CD14-positive monocyte (primary cell): Measurements from ENCODE around the gene SENP2. TPM values are rescaled to one million over a fixed set of nuclear protein-coding genes. Genes with fewer than 3 reads are reported as not detected.

Experiments
- DNase-seq, 3 donors: peaks; one replicate each; pipeline ENCODE4 v3.0.0-alpha.2; 2011 to 2022
- H2AFZ ChIP-seq: 2 replicates; pipeline ENCODE4 v1.6.0; 2012; ENCODE audit warnings: mild to moderate bottlenecking, low read depth, low read length, inconsistent platforms; ENCODE audit not compliant: insufficient read depth, poor library complexity, severe bottlenecking
- H3K27ac ChIP-seq, 2 donors: 1 replicate in 1 of 2; 2 replicates in 1 of 2; pipeline ENCODE4 v1.5.1; 2012 to 2013; ENCODE audit warnings: low read length in 2 of 2, control low read depth in 1 of 2, inconsistent platforms in 1 of 2, low read depth in 1 of 2, mild to moderate bottlenecking in 1 of 2
- H3K27me3 ChIP-seq, 2 donors: one replicate each; pipeline versions ENCODE4 v1.6.0 to v1.6.1; 2011 to 2013; ENCODE audit warnings: low read length in 2 of 2; ENCODE audit not compliant: control insufficient read depth in 2 of 2, insufficient read depth in 2 of 2
- H3K36me3 ChIP-seq, 2 donors: replicated peaks in 1 of 2; 1 replicate in 1 of 2; 2 replicates in 1 of 2; pipeline versions ENCODE4 v1.5.1 to v1.6.1; 2012 to 2013; ENCODE audit warnings: low read length in 2 of 2, control low read depth in 1 of 2, inconsistent platforms in 1 of 2, mild to moderate bottlenecking in 1 of 2; ENCODE audit not compliant: insufficient read depth in 2 of 2, control insufficient read depth in 1 of 2
- H3K4me1 ChIP-seq, 2 donors: 1 replicate in 1 of 2; 2 replicates in 1 of 2; pipeline versions ENCODE4 v1.5.1 to v1.6.1; 2012 to 2013; ENCODE audit warnings: low read length in 2 of 2, control low read depth in 1 of 2, inconsistent platforms in 1 of 2, mild to moderate bottlenecking in 1 of 2, moderate library complexity in 1 of 2; ENCODE audit not compliant: insufficient read depth in 2 of 2, control insufficient read depth in 1 of 2
- H3K4me2 ChIP-seq: replicated peaks from 2 replicates; pipeline ENCODE3; 2012; ENCODE audit warnings: low read length, moderate library complexity, mild to moderate bottlenecking; ENCODE audit not compliant: poor library complexity, severe bottlenecking; ENCODE audit errors: extremely low read depth
- H3K4me3 ChIP-seq, 3 experiments: fragments of 200-600 bp in 1 of 3; sonication (generic) in 1 of 3; replicated peaks in 1 of 3; 1 replicate in 2 of 3; 2 replicates in 1 of 3; pipeline ENCODE4 v1.5.1; 2011 to 2013; ENCODE audit warnings: low read length in 3 of 3, mild to moderate bottlenecking in 3 of 3, control low read depth in 2 of 3, low read depth in 2 of 3, inconsistent platforms in 1 of 3, moderate library complexity in 1 of 3
- H3K79me2 ChIP-seq: 2 replicates; pipeline ENCODE4 v1.6.0; 2012; ENCODE audit warnings: mild to moderate bottlenecking, control low read depth, inconsistent platforms, low read length, moderate library complexity; ENCODE audit not compliant: insufficient read depth
- H3K9ac ChIP-seq: 2 replicates; pipeline ENCODE4 v1.6.0; 2017; ENCODE audit warnings: low read length, mild to moderate bottlenecking; ENCODE audit not compliant: insufficient read depth, poor library complexity, severe bottlenecking
- H3K9me3 ChIP-seq, 2 donors: replicated peaks in 1 of 2; 1 replicate in 1 of 2; 2 replicates in 1 of 2; pipeline versions ENCODE4 v1.5.1 to v1.6.1; 2012 to 2013; ENCODE audit warnings: low read length in 2 of 2, control low read depth in 1 of 2; ENCODE audit not compliant: control insufficient read depth in 1 of 2, insufficient read depth in 1 of 2
- H4K20me1 ChIP-seq: 2 replicates; pipeline ENCODE4 v1.6.0; 2012; ENCODE audit warnings: mild to moderate bottlenecking, low read length, control low read depth, moderate library complexity; ENCODE audit not compliant: insufficient read depth
- H3K27ac Mint-ChIP-seq, 7 donors: one replicate each; pipeline ENCODE4 v1.8.0; 2020; ENCODE audit warnings: mild to moderate bottlenecking in 7 of 7, mixed read lengths in 7 of 7, moderate library complexity in 6 of 7, inconsistent platforms in 2 of 7
- H3K27me3 Mint-ChIP-seq, 3 donors: one replicate each; pipeline ENCODE4 v1.8.0; 2021 to 2022; ENCODE audit warnings: low read depth in 3 of 3, mild to moderate bottlenecking in 3 of 3, mixed read lengths in 3 of 3, moderate library complexity in 3 of 3, inconsistent platforms in 1 of 3
- H3K36me3 Mint-ChIP-seq, 2 donors: one replicate each; pipeline ENCODE4 v1.8.0; 2020; ENCODE audit warnings: mixed read lengths in 2 of 2, inconsistent platforms in 1 of 2, mild to moderate bottlenecking in 1 of 2
- H3K4me1 Mint-ChIP-seq: one replicate; pipeline ENCODE4 v1.8.0; 2020; ENCODE audit warnings: mild to moderate bottlenecking, mixed read lengths
- H3K4me3 Mint-ChIP-seq, 2 donors: one replicate each; pipeline ENCODE4 v1.8.0; 2020; ENCODE audit warnings: mild to moderate bottlenecking in 2 of 2, mixed read lengths in 2 of 2, moderate library complexity in 1 of 2
- H3K9me3 Mint-ChIP-seq, 7 donors: one replicate each; pipeline ENCODE4 v1.8.0; 2020 to 2022; ENCODE audit warnings: mixed read lengths in 7 of 7, mild to moderate bottlenecking in 6 of 7, moderate library complexity in 6 of 7, inconsistent platforms in 2 of 7
- WGBS: methylation state at CpG from one replicate; pipeline ENCODE4 v1.1.5; 2013; ENCODE audit warnings: missing lambda C conversion rate; ENCODE audit not compliant: insufficient coverage; 5-methylcytosine and 5-hydroxymethylcytosine counted together
- intact Hi-C, 2 donors: fragments of 100-400 bp; cut with micrococcal nuclease; formaldehyde crosslinking; loops; one replicate each; pipeline versions ENCODE4 v1.15.0 to v1.15.1; 2023
- polyA plus RNA-seq, 3 donors: library from polyadenylated mRNA; depleted of rRNA in 1 of 3; unstranded in 2 of 3; stranded (reverse) in 1 of 3; fragments of 300-500 nt in 2 of 3; fragments of >200 nt in 1 of 3; fragmentation: Illumina TruSeq in 2 of 3; gene quantifications; 1 replicate in 2 of 3; 2 replicates in 1 of 3; pipeline ENCODE4 v1.2.3, GENCODE V29; 2012 to 2021
- TF ChIP-seq, protein P1 (sequence below): fragments of 200-600 bp; IDR thresholded peaks from one replicate; pipeline ENCODE4 v1.8.0; 2022; ENCODE audit warnings: antibody characterized with exemption, mild to moderate bottlenecking

SENP2 gene
- polyA plus RNA-seq, 3 donors = 7.1 to 21.0 (median 13.4) TPM

DNA sequence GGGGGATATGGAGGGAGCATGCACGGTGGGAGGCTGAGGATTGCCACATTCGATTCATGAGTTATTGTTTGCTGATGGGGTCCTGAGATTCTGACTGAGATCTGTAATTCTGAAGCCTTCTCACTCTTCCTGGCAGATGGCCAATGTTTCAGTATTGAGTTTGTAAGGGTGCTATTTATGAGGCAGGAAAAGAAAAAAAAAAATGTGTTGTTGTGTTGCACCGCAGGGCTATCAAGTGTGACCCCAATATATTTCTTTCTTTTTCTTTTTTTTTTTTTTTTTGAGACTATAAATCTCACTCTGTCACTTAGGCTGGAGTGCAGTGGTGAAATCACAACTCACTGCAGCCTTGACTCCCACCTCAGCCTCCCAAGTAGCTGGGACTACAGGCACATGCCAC is 3.2 kb upstream of the SENP2 start:
- Histone ChIP-seq H3K4me2 (no peak overlapping the region), H3K4me3 (no peak overlapping the region), H3K79me2 (peaks cover 17% of the 10 kb centered on the region), H3K4me1 (peaks cover 14 to 18% of the 10 kb centered on the region in 2 donors), H3K27ac (no peak overlapping the region), H2AFZ (no peak overlapping the region), H3K27me3 (no peaks in the 10 kb centered on the region), H3K9ac (no peak overlapping the region), H3K9me3 (no peaks in the 10 kb centered on the region), H4K20me1 (no peaks in the 10 kb centered on the region), H3K36me3 (no peaks in the 10 kb centered on the region)
- no peak for DNase-seq
- TF ChIP-seq, protein P1, sequence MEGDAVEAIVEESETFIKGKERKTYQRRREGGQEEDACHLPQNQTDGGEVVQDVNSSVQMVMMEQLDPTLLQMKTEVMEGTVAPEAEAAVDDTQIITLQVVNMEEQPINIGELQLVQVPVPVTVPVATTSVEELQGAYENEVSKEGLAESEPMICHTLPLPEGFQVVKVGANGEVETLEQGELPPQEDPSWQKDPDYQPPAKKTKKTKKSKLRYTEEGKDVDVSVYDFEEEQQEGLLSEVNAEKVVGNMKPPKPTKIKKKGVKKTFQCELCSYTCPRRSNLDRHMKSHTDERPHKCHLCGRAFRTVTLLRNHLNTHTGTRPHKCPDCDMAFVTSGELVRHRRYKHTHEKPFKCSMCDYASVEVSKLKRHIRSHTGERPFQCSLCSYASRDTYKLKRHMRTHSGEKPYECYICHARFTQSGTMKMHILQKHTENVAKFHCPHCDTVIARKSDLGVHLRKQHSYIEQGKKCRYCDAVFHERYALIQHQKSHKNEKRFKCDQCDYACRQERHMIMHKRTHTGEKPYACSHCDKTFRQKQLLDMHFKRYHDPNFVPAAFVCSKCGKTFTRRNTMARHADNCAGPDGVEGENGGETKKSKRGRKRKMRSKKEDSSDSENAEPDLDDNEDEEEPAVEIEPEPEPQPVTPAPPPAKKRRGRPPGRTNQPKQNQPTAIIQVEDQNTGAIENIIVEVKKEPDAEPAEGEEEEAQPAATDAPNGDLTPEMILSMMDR = no peak
- no CpG with 5 or more reads among the region's 3 CpGs for WGBS
- H3K27ac Mint-ChIP-seq = peak overlapping the region in 2 of 7 donors; percentile 19 to 70
- intact Hi-C loops = no loop called here
- H3K36me3 Mint-ChIP-seq = no peaks in the 10 kb centered on the region
- peaks cover 16% of the 10 kb centered on the region for H3K4me1 Mint-ChIP-seq
- H3K27me3 Mint-ChIP-seq = peaks cover 0 to 2% (median 0%) of the 10 kb centered on the region in 3 donors
- no peak overlapping the region for H3K4me3 Mint-ChIP-seq
- H3K9me3 Mint-ChIP-seq = peaks cover 0 to 2% (median 0%) of the 10 kb centered on the region in 7 donors

GRCh38 chr3:185583925-185584324 is 2.2 kb upstream of the SENP2 start:
- no peak overlapping the region for H3K4me3 ChIP-seq
- peak overlapping the region; percentile 11 for H2AFZ ChIP-seq
- H3K4me1 ChIP-seq = peaks cover 14 to 18% of the 10 kb centered on the region in 2 donors
- H3K27ac Mint-ChIP-seq = no peak overlapping the region
- H3K36me3 Mint-ChIP-seq = no peaks in the 10 kb centered on the region
- peaks cover 27% of the 10 kb centered on the region for H3K79me2 ChIP-seq
- no peaks in the 10 kb centered on the region for H3K9me3 ChIP-seq
- peaks cover 0 to 2% (median 2%) of the 10 kb centered on the region in 3 donors for H3K27me3 Mint-ChIP-seq
- no peaks in the 10 kb centered on the region for H3K27me3 ChIP-seq
- H3K4me1 Mint-ChIP-seq = peaks cover 23% of the 10 kb centered on the region
- DNase-seq = no peak
- intact Hi-C loops = no loop called here
- H4K20me1 ChIP-seq = no peaks in the 10 kb centered on the region
- TF ChIP-seq, protein P1 = no peak
- peaks cover 0 to 2% (median 0%) of the 10 kb centered on the region in 7 donors for H3K9me3 Mint-ChIP-seq
- H3K36me3 ChIP-seq = no peaks in the 10 kb centered on the region
- H3K27ac ChIP-seq = no peak overlapping the region
- H3K9ac ChIP-seq = no peak overlapping the region
- H3K4me2 ChIP-seq = no peak overlapping the region
- H3K4me3 Mint-ChIP-seq = no peak overlapping the region
- 89% methylated on average over 4 of the region's 6 CpGs for WGBS
